Stimulated activated CD4-positive, alpha-beta T cell treated with anti-CD3 and anti-CD28 coated beads, TNF-alpha, amount 100 ng/mL, for 4 hours (primary cell): Measurements from ENCODE around the gene CIC.

Experiments
- DNase-seq, 3 experiments: peaks; one replicate each; pipeline ENCODE4 v3.0.0-alpha.2; 2020; ENCODE audit warnings: low read depth in 3 of 3

CIC gene

GRCh38 chr19:42268704-42269477 is at the start of gene CIC:
Gene CIC, plus strand, starts transcription at chr19:42269252. Its CDS starts 2,532 bp downstream, at chr19:42271784.
- DNase-seq = peak; percentile 96 to 99 (median 98)

DNA sequence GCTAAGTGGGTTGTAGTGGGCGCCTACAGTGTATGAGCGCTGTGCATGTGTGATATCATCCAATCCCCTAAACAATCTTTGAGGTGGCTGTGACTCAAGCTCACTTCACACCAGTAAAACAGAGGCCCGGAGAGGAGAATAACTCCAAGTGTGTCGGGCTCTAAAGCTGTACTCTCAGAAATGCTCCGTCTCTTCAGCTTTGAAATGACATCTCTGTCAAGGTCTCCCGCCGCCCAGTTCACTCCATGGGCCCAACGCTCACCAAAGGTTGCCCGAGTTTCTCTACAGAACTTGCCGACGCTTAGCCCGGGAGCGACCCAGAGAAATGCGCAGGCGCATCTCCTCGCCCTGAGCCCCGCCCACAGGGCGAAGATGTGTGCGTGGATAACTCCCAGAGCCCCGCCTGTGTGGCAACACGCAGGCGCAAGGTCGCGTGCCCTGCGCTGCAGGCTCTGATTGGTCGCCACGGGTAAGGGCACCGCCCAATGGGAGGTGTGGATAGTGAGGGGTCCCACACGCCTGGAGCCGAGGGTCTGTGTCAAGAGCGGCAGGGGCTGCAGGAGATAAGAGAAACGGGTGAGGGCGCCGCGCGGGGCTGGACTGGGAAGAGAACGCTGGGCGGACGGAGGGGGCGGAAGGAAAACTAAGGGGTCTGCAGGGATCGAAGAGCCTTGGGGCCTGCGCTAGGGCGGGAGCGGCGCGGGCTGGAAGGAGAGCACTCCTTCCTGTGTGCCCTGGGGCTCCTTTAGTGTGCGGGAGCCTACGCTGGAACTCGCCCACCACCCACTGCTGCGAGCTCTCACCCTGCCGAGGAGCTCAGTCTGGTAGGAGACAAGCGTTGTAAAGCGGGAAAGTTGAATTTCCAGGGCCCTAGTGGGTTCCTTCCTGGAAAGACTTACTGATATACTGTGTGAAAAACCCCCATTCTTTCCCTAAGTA is 49.0 kb upstream of the CIC start, which contains the start of gene ZNF526:
ZNF526 (plus strand) TSS at position 501 of the 939 bp plus-strand sequence. CDS start 4,092 bp downstream, outside the sequence.
- DNase-seq = peak; percentile 89 to 95 (median 93)

DNA sequence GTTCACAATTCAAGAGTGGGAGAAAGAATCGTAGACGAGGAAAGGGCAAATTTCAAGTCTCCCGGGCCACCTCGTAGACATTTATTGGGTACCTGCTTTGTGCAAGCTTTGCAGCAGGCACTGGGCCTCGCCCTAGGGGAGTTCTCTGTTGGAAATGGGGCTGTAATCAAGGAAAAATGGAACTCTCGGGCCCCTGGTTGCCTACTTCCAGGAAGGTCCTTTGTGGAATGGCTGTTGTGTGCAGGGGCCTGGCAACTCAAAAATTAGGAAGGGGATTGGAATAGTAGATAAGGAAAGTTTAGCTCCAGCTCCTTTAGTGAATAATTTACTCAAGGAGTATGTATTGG is 48.3 kb upstream of the CIC start:
- no peak for DNase-seq

- DNase-seq = no peak
Measured at GRCh38 chr19:42224940-42225717, 43.9 kb upstream of the CIC start.

GRCh38 chr19:42225718-42226292 is 43.2 kb upstream of the CIC start:
- no peak for DNase-seq

GRCh38 chr19:42226886-42227285 is 42.2 kb upstream of the CIC start:
- DNase-seq = no peak

DNA sequence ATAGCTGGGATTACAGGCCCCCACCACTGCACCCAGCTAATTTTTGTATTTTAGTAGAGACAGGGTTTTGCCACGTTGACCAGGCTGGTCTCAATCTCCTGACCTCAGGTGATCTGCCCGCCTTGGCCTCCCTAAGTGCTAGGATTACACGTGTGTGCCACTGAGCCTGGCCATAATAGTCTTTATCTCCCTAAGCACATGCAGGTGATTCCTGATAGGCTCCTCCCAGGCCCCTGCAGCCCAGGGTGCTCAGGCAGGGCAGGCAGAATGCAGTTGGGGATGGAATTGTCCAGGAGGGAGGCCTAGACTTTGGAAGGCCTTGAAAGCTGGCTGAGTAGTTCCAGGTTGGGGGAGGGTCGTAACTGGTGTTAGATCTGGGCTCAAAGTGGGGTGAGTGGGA is 40.4 kb upstream of the CIC start:
- DNase-seq = no peak

DNA sequence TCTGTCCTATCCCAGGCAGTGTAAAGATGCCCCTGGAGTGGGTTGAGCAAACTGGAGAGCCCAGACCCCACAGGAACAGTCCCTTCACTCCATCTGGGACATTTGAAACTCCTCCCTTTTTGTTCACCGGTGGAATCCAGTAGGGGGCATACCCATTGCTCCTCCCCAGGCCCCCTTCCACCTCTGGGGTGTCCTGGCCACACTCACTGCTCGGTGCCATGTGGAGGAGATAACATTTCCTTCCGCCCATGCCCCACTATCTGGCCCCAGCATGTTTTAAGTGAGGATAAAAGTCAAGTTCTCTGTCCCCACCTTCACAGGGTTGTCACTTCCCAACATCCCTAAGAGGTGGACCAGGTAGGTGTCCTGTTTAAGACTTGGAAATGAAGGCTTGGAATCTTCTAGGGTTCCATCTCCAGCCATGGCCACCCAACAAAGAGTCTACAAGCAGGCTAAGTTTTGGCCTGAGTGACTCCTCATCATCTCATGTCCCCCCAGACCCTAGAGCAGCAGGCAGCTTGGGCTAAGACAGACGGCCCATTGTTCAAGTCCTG is 39.7 kb upstream of the CIC start:
- no peak for DNase-seq

GRCh38 chr19:42229855-42230351 is 39.1 kb upstream of the CIC start:
- DNase-seq = no peak

GRCh38 chr19:42230571-42230970 is 38.5 kb upstream of the CIC start:
- DNase-seq = no peak

DNA sequence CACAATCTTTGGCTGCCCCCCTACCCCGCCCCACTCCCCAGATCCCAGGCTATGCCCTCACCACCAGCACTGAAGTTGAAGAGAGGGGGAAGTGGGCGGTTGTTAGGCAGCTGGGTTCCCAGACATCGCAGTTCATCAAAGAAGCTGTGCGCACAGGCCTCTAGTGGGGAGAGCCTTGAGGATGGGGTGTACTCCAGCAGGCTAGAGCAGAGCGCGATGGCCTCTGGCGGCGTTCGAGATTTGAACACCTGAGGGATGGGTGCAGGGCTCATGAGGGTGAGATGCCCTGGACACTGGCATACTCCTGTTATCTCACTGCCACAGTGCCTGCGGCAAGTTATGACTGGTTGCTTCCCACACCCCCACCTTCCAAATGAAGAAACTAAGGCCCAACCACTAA is 36.6 kb upstream of the CIC start:
- DNase-seq = no peak

DNA sequence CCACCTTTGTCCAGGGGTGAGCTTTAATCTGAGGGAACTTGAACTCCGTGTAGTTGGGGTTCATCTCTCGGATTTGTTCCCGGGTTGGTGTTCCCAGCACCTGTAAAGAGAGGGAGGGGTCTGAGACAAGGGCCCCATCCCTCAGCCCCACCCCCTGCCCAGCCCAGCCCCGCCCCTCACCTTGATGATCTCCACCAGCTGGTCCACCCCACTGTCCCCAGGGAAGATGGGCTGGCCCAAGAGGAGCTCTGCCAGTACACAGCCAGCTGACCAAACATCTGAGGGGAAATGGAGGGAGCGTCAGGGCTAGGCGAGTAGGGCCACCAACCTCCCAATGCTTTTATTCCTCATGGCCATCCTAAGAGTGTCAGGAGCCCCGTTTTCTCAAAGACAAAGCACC is 35.9 kb upstream of the CIC start:
- DNase-seq = no peak

GRCh38 chr19:42233678-42234292 is 35.3 kb upstream of the CIC start:
- DNase-seq = no peak

GRCh38 chr19:42234364-42234763 is 34.7 kb upstream of the CIC start:
- no peak for DNase-seq

GRCh38 chr19:42235181-42235580 is 33.9 kb upstream of the CIC start:
- DNase-seq = no peak

- no peak for DNase-seq
Measured at GRCh38 chr19:42239544-42240220, 29.4 kb upstream of the CIC start.

DNA sequence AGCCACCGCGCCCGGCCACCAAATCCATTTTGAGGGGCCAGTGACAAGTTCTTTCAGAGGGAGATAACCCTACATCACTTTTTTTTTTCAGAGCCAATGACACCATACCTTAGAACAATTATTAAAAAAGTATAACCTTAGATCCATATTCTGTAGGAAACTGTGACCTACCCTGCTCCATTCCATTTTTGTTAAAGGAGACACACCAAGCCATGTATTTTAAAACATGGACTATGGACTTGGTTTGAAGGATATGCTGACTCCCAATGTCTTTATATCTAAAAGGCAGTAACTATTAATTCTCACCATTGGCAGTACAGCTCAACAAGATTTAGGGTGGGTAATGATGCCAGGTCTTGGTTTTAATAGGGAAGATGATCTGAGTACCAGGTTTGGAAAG is 27.8 kb upstream of the CIC start:
- DNase-seq = no peak

DNA sequence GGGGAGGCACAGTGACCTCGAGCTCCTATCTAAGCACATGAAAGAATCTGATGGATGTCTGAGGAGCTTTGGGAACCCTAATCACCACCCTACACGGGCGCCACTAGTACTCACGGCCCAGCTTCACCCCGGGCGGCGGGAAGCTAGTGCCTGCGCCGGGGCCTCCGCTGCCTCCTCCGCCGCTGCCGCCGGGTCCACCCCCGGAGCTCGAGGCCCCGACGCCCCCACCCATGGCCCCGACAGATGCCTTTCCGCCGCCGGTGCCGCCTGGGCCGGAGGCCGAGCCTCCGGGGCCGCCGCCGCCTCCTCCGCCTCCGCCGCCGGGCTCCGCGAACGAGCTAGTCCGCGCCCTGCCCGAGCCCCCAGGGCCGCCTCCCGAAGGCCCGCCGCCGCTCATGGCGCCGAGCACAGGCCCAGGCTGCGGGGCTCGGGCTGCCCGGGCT is 27.0 kb upstream of the CIC start:
- DNase-seq = no peak

DNA sequence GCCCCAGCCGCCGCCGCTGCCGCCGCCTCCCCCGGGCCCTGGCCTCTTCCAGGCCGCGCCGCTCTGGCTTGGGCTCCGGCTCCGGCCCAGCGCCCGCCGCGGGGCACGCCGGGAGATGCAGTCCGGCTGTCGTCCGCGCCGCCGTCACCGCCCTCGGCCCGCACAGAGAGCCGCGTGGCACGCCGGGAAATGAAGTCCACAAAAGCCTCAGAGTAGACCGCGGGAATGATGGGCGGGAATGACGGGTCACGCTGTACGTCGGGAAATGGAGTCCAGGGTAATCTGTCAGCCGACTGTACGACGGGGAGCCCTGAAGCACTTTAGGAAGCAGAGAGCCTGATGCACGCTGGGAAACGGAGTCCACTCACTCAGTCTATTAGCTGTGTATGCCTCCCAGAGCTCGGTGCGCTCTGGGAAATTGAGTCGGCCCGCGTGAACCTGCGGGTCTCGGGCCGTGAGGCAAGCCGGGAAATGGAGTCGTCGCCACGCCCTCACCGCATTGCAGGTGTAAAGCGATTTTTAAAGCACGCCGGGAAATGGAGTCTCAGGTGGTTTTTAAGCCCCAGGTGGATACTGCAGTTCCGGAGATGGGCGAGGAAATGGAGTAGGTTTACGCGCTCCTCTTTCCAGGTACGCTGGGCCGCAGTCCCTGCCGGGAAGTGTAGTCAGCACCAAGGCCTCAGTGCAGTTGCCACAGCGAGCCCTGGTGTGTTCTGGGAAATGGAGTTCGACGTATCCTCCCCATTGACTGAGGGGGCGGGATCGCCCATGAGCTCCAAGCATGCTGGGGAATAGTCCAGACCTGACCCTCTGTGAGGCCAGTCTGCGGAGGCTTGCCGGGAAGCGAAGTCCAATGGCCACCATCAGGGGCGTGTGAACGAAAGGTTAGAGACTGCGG is 26.3 kb upstream of the CIC start, which contains the start of gene GSK3A:
GSK3A (minus strand) TSS at position 91 of the 898 bp plus-strand sequence. CDS start 137 bp downstream, outside the sequence.
- peak; percentile 88 to 95 (median 93) for DNase-seq
